IMR-90 (cell line): Measurements from ENCODE around the gene SH3BP2. TPM values are rescaled to one million over a fixed set of nuclear protein-coding genes. Genes with fewer than 3 reads are reported as not detected.

Experiments
- ATAC-seq: fragments of 200-7000 bp; cut with Tn5 transposase; 2 replicates; pipeline ENCODE4 v1.9.1; 2020; ENCODE audit warnings: low read depth, mild to moderate bottlenecking, moderate library complexity
- BruUV-seq: library from RNA; stranded (reverse); fragments of 400-500 nt; replicated peaks from 2 replicates; lab custom pipeline; 2021; lab: Mats Ljungman, UMichigan
- CTCF ChIA-PET: fragments of 300-600 bp; formaldehyde crosslinking; extraction: SDS; loops from one replicate; lab custom pipeline; 2021; ENCODE audit warnings: antibody characterized with exemption; lab: Yijun Ruan, JAX
- POLR2A ChIA-PET: fragments of 300-600 bp; sonication (Branson Sonifier 250); formaldehyde crosslinking; loops from one replicate; lab custom pipeline; 2022; ENCODE audit warnings: antibody characterized with exemption; ENCODE audit not compliant: unreplicated experiment; lab: Charles Lee
- DNase-seq: peaks from one replicate; pipeline ENCODE4 v3.0.0; 2013
- H2AFZ ChIP-seq: replicated peaks from 2 replicates; pipeline ENCODE3; 2013; ENCODE audit warnings: low read length, mild to moderate bottlenecking; ENCODE audit not compliant: poor library complexity
- H2AK5ac ChIP-seq: 2 replicates; pipeline ENCODE4 v1.6.1; 2013; ENCODE audit warnings: low read depth, low read length, inconsistent platforms
- H2AK9ac ChIP-seq: replicated peaks from 2 replicates; pipeline ENCODE3; 2013; ENCODE audit warnings: mild to moderate bottlenecking, low read depth, low read length, moderate library complexity; ENCODE audit not compliant: poor library complexity
- H2BK120ac ChIP-seq: 2 replicates; pipeline ENCODE4 v1.6.1; 2013; ENCODE audit warnings: low read depth, low read length, inconsistent platforms
- H2BK15ac ChIP-seq: 3 replicates; pipeline ENCODE4 v1.6.1; 2013; ENCODE audit warnings: low read depth, low read length, inconsistent platforms
- H2BK20ac ChIP-seq: 2 replicates; pipeline ENCODE4 v1.6.1; 2013; ENCODE audit warnings: low read depth, mild to moderate bottlenecking, inconsistent platforms, low read length, moderate library complexity
- H2BK5ac ChIP-seq: 2 replicates; pipeline ENCODE4 v1.6.1; 2013; ENCODE audit warnings: mild to moderate bottlenecking, low read depth, low read length, inconsistent platforms; ENCODE audit not compliant: poor library complexity, severe bottlenecking
- H3K14ac ChIP-seq: replicated peaks from 2 replicates; pipeline ENCODE4 v1.6.1; 2013; ENCODE audit warnings: low read depth, low read length, inconsistent platforms
- H3K18ac ChIP-seq: 2 replicates; pipeline ENCODE4 v1.6.1; 2013; ENCODE audit warnings: low read depth, low read length, control low read depth
- H3K23ac ChIP-seq: 2 replicates; pipeline ENCODE4 v1.6.1; 2013; ENCODE audit warnings: low read depth, low read length, inconsistent platforms
- H3K27ac ChIP-seq: 2 replicates; pipeline ENCODE4 v1.5.1; 2013; ENCODE audit warnings: mild to moderate bottlenecking, control low read depth, low read length; ENCODE audit not compliant: insufficient read depth
- H3K27me3 ChIP-seq: 2 replicates; pipeline ENCODE4 v1.6.1; 2013; ENCODE audit warnings: low read length; ENCODE audit not compliant: control insufficient read depth, insufficient read depth
- H3K36me3 ChIP-seq: 2 replicates; pipeline ENCODE4 v1.6.1; 2013; ENCODE audit warnings: low read length, mixed read lengths; ENCODE audit not compliant: control insufficient read depth, insufficient read depth
- H3K4ac ChIP-seq: 2 replicates; pipeline ENCODE4 v1.6.1; 2013; ENCODE audit warnings: low read depth, low read length, inconsistent platforms
- H3K4me1 ChIP-seq: 2 replicates; pipeline ENCODE4 v1.6.1; 2013; ENCODE audit warnings: low read length, mixed read lengths; ENCODE audit not compliant: control insufficient read depth, insufficient read depth
- H3K4me2 ChIP-seq: 2 replicates; pipeline ENCODE4 v1.6.1; 2013; ENCODE audit warnings: low read depth, mild to moderate bottlenecking, control low read depth, low read length, moderate library complexity
- H3K4me3 ChIP-seq: 2 replicates; pipeline ENCODE4 v1.5.1; 2013; ENCODE audit warnings: low read depth, mild to moderate bottlenecking, control low read depth, low read length, moderate library complexity; ENCODE audit not compliant: insufficient read depth
- H3K56ac ChIP-seq: 2 replicates; pipeline ENCODE4 v1.6.1; 2013; ENCODE audit warnings: low read length, inconsistent platforms; ENCODE audit not compliant: insufficient read depth; ENCODE audit errors: extremely low read depth
- H3K79me1 ChIP-seq, 2 experiments: 2 replicates each; pipeline ENCODE4 v1.6.1; 2013; ENCODE audit warnings: low read length in 2 of 2, inconsistent platforms in 1 of 2, low read depth in 1 of 2
- H3K9ac ChIP-seq: 2 replicates; pipeline ENCODE4 v1.6.1; 2013; ENCODE audit warnings: low read depth, low read length, control low read depth
- H3K9me1 ChIP-seq: 2 replicates; pipeline ENCODE4 v1.6.1; 2013; ENCODE audit warnings: low read length, inconsistent platforms; ENCODE audit not compliant: insufficient read depth
- H3K9me3 ChIP-seq: 2 replicates; pipeline ENCODE4 v1.6.1; 2013; ENCODE audit warnings: low read length; ENCODE audit not compliant: control insufficient read depth, insufficient read depth
- H4K20me1 ChIP-seq: 2 replicates; pipeline ENCODE4 v1.6.1; 2013; ENCODE audit warnings: low read length, inconsistent platforms; ENCODE audit not compliant: insufficient read depth
- H4K5ac ChIP-seq: 2 replicates; pipeline ENCODE4 v1.6.1; 2013; ENCODE audit warnings: mild to moderate bottlenecking, low read depth, low read length, control low read depth
- H4K8ac ChIP-seq, 2 experiments: 2 replicates each; pipeline ENCODE4 v1.6.1; 2013; ENCODE audit warnings: low read depth in 2 of 2, low read length in 2 of 2, control low read depth in 1 of 2, inconsistent platforms in 1 of 2
- H4K91ac ChIP-seq: 2 replicates; pipeline ENCODE4 v1.6.1; 2013; ENCODE audit warnings: low read depth, low read length, inconsistent platforms; ENCODE audit not compliant: insufficient read depth
- MAFK ChIP-seq: IDR thresholded peaks from 2 replicates; pipeline ENCODE4 v1.6.1; 2012; ENCODE audit warnings: low read depth, low read length, improper control_type of control experiment
- RCOR1 ChIP-seq: IDR thresholded peaks from 2 replicates; pipeline ENCODE4 v1.6.1; 2012; ENCODE audit warnings: mild to moderate bottlenecking, low read length, improper control_type of control experiment; ENCODE audit not compliant: insufficient replicate concordance
- WGBS, 2 experiments: methylation state at CpG; one replicate each; pipeline versions ENCODE4 v1.1.5 to v1.1.7; 2013; ENCODE audit warnings: missing lambda C conversion rate in 2 of 2; ENCODE audit not compliant: insufficient read length in 1 of 2; ENCODE audit errors: extremely low coverage in 2 of 2; 5-methylcytosine and 5-hydroxymethylcytosine counted together
- dilution Hi-C: fragments of 300-500 bp; cut with HindIII; formaldehyde crosslinking; loops from one replicate; pipeline ENCODE4 v1.14.3; 2018; ENCODE audit warnings: low sequenced_read_pairs; ENCODE audit not compliant: unreplicated experiment
- in situ Hi-C: fragments of 300-500 bp; cut with MboI; formaldehyde crosslinking; loops from 3 replicates; pipeline ENCODE4 v1.14.3; 2019; ENCODE audit warnings: low sequenced_read_pairs, inconsistent platforms, mixed read lengths
- intact Hi-C: fragments of 100-400 bp; cut with micrococcal nuclease; formaldehyde crosslinking; loops from 2 replicates; pipeline ENCODE4 v1.10.0; 2022
- polyA plus RNA-seq, 3 experiments: library from polyadenylated mRNA; depleted of rRNA; stranded (reverse); fragments of >200 nt; gene quantifications; 2 replicates each; pipeline ENCODE4 v1.2.3, GENCODE V29; 2012; ENCODE audit warnings: low replicate concordance in 1 of 3
- total RNA-seq: library from RNA; depleted of rRNA; stranded (reverse); fragments of >200 nt; gene quantifications from 2 replicates; pipeline ENCODE4 v1.2.3, GENCODE V29; 2012

SH3BP2 gene
- total and polyA plus RNA-seq, 2 of the 4 experiments (the other 2 are of a cell fraction): 9.0 to 37.2 TPM

GRCh38 chr4:2802618-2803531 is 10.0 kb downstream of the SH3BP2 start:
- Histone ChIP-seq H3K79me1 (peaks cover 0 to 83% of the 10 kb centered on the region in 2 experiments), H3K56ac (no peak overlapping the region), H2BK5ac (no peak overlapping the region), H4K8ac (no peak overlapping the region), H3K9me1 (peaks cover 5% of the 10 kb centered on the region; the same call in 1 of the 2 replicates), H3K14ac (no peak overlapping the region), H3K4me2 (no peak overlapping the region), H3K4me1 (peaks cover 39% of the 10 kb centered on the region), H4K91ac (no peak overlapping the region), H3K4ac (peak overlapping the region; percentile 9; the same call in 1 of the 2 replicates), H2AK9ac (no peak overlapping the region), H3K23ac (no peak overlapping the region), H2BK20ac (no peak overlapping the region), H3K4me3 (no peak overlapping the region), H4K5ac (no peak overlapping the region), H3K27ac (no peak overlapping the region), H2AK5ac (0 out of 2 replicates have a peak overlapping the region, but pooled peaks have one; percentile 1), H3K9me3 (no peaks in the 10 kb centered on the region), H2BK15ac (no peak overlapping the region; the same call in 2 of the 3 replicates), H2AFZ (peak overlapping the region; percentile 14), H3K27me3 (no peaks in the 10 kb centered on the region), H3K9ac (no peak overlapping the region), H3K18ac (no peak overlapping the region), H2BK120ac (no peak overlapping the region), H3K36me3 (0 out of 2 replicates have a peak, but pooled peaks cover 2% of the 10 kb centered on the region), H4K20me1 (peaks cover 9% of the 10 kb centered on the region; the same call in 1 of the 2 replicates)
- dilution Hi-C loops: no loop called here
- in situ Hi-C loops: no loop called here
- ChIA-PET POLR2A (interaction anchor here (0.9 kb wide), 1 partner anchor 15 kb away, joined by 3 read pairs; no protein-coding TSS in a partner anchor), CTCF (no interaction called here)
- ATAC-seq (no peak), DNase-seq (no peak)
- 90% methylated on average over 17 of the region's 27 CpGs; no CpG with 5 or more reads in 1 of the 2 experiments for WGBS, 2 experiments
- BruUV-seq: no TSS peak
- TF ChIP-seq RCOR1 (no peak), MAFK (0 out of 2 replicates have a peak, but pooled peaks have one; percentile 30)
- intact Hi-C loops: no loop called here
